Body of pancreas (tissue), 4 donors: Measurements from ENCODE around the gene DNHD1. TPM values are rescaled to one million over a fixed set of nuclear protein-coding genes. Genes with fewer than 3 reads are reported as not detected.

Experiments
- ATAC-seq: fragments of 150-250 bp; one replicate; pipeline ENCODE4 v1.9.1; 2016
- DNase-seq, 4 donors: peaks; one replicate each; pipeline ENCODE4 v3.0.0-alpha.2; 2019
- H3K27ac ChIP-seq, 4 donors: fragments of 200-600 bp; sonication (generic); 1 replicate in 3 of 4; 2 replicates in 1 of 4; pipeline versions ENCODE4 v1.5.1 to v1.6.1; 2016 to 2019; ENCODE audit warnings: mild to moderate bottlenecking in 1 of 4, mixed read lengths in 1 of 4, moderate library complexity in 1 of 4
- H3K27me3 ChIP-seq, 2 donors: fragments of 200-600 bp; sonication (generic); one replicate each; pipeline ENCODE4 v1.6.0; 2016; ENCODE audit warnings: mild to moderate bottlenecking in 1 of 2
- H3K36me3 ChIP-seq, 2 donors: fragments of 200-600 bp; sonication (generic); replicated peaks in 1 of 2; 2 replicates each; pipeline ENCODE4 v1.5.1; 2016; ENCODE audit warnings: low read depth in 2 of 2; ENCODE audit not compliant: insufficient read depth in 1 of 2
- H3K4me1 ChIP-seq: fragments of 200-600 bp; sonication (generic); one replicate; pipeline ENCODE4 v1.6.0; 2016
- H3K4me3 ChIP-seq, 2 donors: fragments of 200-600 bp; sonication (generic); 1 replicate in 1 of 2; 2 replicates in 1 of 2; pipeline ENCODE4 v1.5.1; 2016 to 2019
- H3K9me3 ChIP-seq, 3 donors: fragments of 200-600 bp; sonication (generic); 1 replicate in 2 of 3; 2 replicates in 1 of 3; pipeline ENCODE4 v1.5.1; 2016
- CTCF ChIP-seq, 7 experiments: fragments of 450-650 bp in 4 of 7; fragments of 200-600 bp in 3 of 7; sonication (generic) in 3 of 7; IDR thresholded peaks; one replicate each; pipeline ENCODE4 v1.5.1; 2016 to 2019; ENCODE audit warnings: antibody characterized with exemption in 7 of 7
- POLR2A ChIP-seq, 3 donors: fragments of 450-650 bp; IDR thresholded peaks; one replicate each; pipeline ENCODE4 v1.6.1; 2016; ENCODE audit warnings: antibody characterized with exemption in 3 of 3, mild to moderate bottlenecking in 2 of 3
- WGBS, 2 donors: methylation state at CpG; one replicate each; pipeline ENCODE4 v1.1.5; 2017; 5-methylcytosine and 5-hydroxymethylcytosine counted together
- intact Hi-C: fragments of 100-400 bp; cut with DNase I; formaldehyde crosslinking; loops from one replicate; pipeline ENCODE4 v1.15.1; 2023
- total RNA-seq, 2 donors: library from RNA; depleted of rRNA; stranded (reverse); fragments of >200 nt; gene quantifications; one replicate each; pipeline ENCODE4 v1.1.0, GENCODE V29; 2016

The DNHD1 gene
- total RNA-seq, 2 donors from 2014 or later: 14.5 to 19.1 TPM

- TF ChIP-seq CTCF (IDR thresholded peaks at IDR 0.05) (no peak), POLR2A (IDR thresholded peaks at IDR 0.05) (no peak)
- no peak overlapping the region for H3K4me3 ChIP-seq
- H3K9me3 ChIP-seq: no peaks in the 10 kb centered on the region
- ATAC-seq (peak; percentile 24), DNase-seq (peak in 1 of 4 donors; percentile 46)
- WGBS, 2 donors: 42 to 58% methylated on average over 5 to 6 of the region's 6 CpGs
- H3K4me1 ChIP-seq: no peaks in the 10 kb centered on the region
- no peaks in the 10 kb centered on the region for H3K36me3 ChIP-seq
- no peak overlapping the region for H3K27ac ChIP-seq
- H3K27me3 ChIP-seq: no peaks in the 10 kb centered on the region
- intact Hi-C loops: no loop called here
These were observed 79.6 kb downstream of the DNHD1 start for GRCh38 chr11:6576471-6577373.

GRCh38 chr11:6578134-6578533, 81.1 kb downstream of the DNHD1 start:
- WGBS, 2 donors: 87 to 90% methylated on average over 1 of the region's 1 CpG

GRCh38 chr11:6579681-6580080, 82.6 kb downstream of the DNHD1 start:
- Histone ChIP-seq H3K9me3 (no peaks in the 10 kb centered on the region), H3K27ac (no peak overlapping the region), H3K4me1 (no peaks in the 10 kb centered on the region), H3K36me3 (no peaks in the 10 kb centered on the region), H3K27me3 (no peaks in the 10 kb centered on the region), H3K4me3 (no peak overlapping the region)
- no peak for ATAC-seq
- DNase-seq: no peak
- TF ChIP-seq POLR2A (IDR thresholded peaks at IDR 0.05) (no peak), CTCF (IDR thresholded peaks at IDR 0.05) (no peak)
- intact Hi-C loops: no loop called here
- 80 to 86% methylated on average over 2 of the region's 2 CpGs for WGBS, 2 donors

More at GRCh38 chr11:6578134-6578533, 81.1 kb downstream of the DNHD1 start:
- ATAC-seq: no peak
- Histone ChIP-seq H3K9me3 (no peaks in the 10 kb centered on the region), H3K27ac (no peak overlapping the region), H3K36me3 (no peaks in the 10 kb centered on the region), H3K4me3 (no peak overlapping the region), H3K4me1 (no peaks in the 10 kb centered on the region), H3K27me3 (no peaks in the 10 kb centered on the region)
- DNase-seq: no peak
- TF ChIP-seq POLR2A (IDR thresholded peaks at IDR 0.05) (no peak), CTCF (IDR thresholded peaks at IDR 0.05) (no peak)
- intact Hi-C loops: no loop called here

GRCh38 chr11:6583584-6583983, 86.5 kb downstream of the DNHD1 start:
- no peak for TF ChIP-seq POLR2A (IDR thresholded peaks at IDR 0.05)
- no peak for TF ChIP-seq CTCF (IDR thresholded peaks at IDR 0.05)
- Histone ChIP-seq H3K27ac (no peak overlapping the region), H3K9me3 (no peaks in the 10 kb centered on the region), H3K4me1 (peaks cover 10% of the 10 kb centered on the region), H3K27me3 (no peaks in the 10 kb centered on the region), H3K4me3 (no peak overlapping the region), H3K36me3 (no peaks in the 10 kb centered on the region)
- WGBS, 2 donors: 96 to 100% methylated on average over 1 of the region's 1 CpG
- ATAC-seq (no peak), DNase-seq (no peak)
- intact Hi-C loops: no loop called here

- H3K27ac ChIP-seq: no peak overlapping the region
- no peaks in the 10 kb centered on the region for H3K9me3 ChIP-seq
- TF ChIP-seq POLR2A (IDR thresholded peaks at IDR 0.05): no peak
- no peak for TF ChIP-seq CTCF (IDR thresholded peaks at IDR 0.05)
- 93 to 96% methylated on average over 4 of the region's 4 CpGs for WGBS, 2 donors
- no peak overlapping the region for H3K4me3 ChIP-seq
- H3K36me3 ChIP-seq: no peaks in the 10 kb centered on the region
- ATAC-seq: no peak
- DNase-seq: no peak
- H3K4me1 ChIP-seq: peaks cover 10% of the 10 kb centered on the region
- no peaks in the 10 kb centered on the region for H3K27me3 ChIP-seq
- intact Hi-C loops: no loop called here
These were observed 87.4 kb downstream of the DNHD1 start for GRCh38 chr11:6584528-6584927.
